Transverse colon (tissue), 4 donors: Measurements from ENCODE around the gene TCEANC. TPM values are rescaled to one million over a fixed set of nuclear protein-coding genes. Genes with fewer than 3 reads are reported as not detected.
"Not testable (repeated sequence)": the region's sequence is repeated elsewhere in the genome, so short reads cannot be mapped to it uniquely, and the experiment has no call there.

ENCODE experiments used
- DNase-seq: peaks from one replicate; pipeline ENCODE4 v3.0.0-alpha.2; 2019
- H3K27ac ChIP-seq, 4 donors: fragments of 200-600 bp; sonication (generic); 2 replicates each; pipeline ENCODE4 v1.5.1; 2016 to 2018; ENCODE audit warnings: inconsistent platforms in 4 of 4
- H3K27me3 ChIP-seq: fragments of 200-600 bp; sonication (generic); 2 replicates; pipeline ENCODE4 v1.5.1; 2017; ENCODE audit warnings: inconsistent platforms
- H3K36me3 ChIP-seq, 4 donors: fragments of 200-600 bp; sonication (generic); 2 replicates each; pipeline ENCODE4 v1.5.1; 2017 to 2019; ENCODE audit warnings: inconsistent platforms in 4 of 4
- H3K4me1 ChIP-seq, 4 donors: fragments of 200-600 bp; sonication (generic); 2 replicates each; pipeline ENCODE4 v1.5.1; 2017 to 2020; ENCODE audit warnings: inconsistent platforms in 4 of 4
- H3K4me3 ChIP-seq, 4 donors: fragments of 200-600 bp; sonication (generic); 1 replicate in 1 of 4; 2 replicates in 3 of 4; pipeline versions ENCODE4 v1.5.1 to v1.6.1; 2017 to 2019; ENCODE audit warnings: inconsistent platforms in 4 of 4
- H3K9me3 ChIP-seq, 2 donors: fragments of 200-600 bp; sonication (generic); 2 replicates each; pipeline ENCODE4 v1.5.1; 2017 to 2019; ENCODE audit warnings: inconsistent platforms in 2 of 2
- EP300 ChIP-seq: sonication (generic); formaldehyde crosslinking; IDR thresholded peaks from one replicate; pipeline ENCODE4 v1.6.1; 2017; ENCODE audit warnings: antibody characterized with exemption, low read depth
- POLR2A ChIP-seq: fragments of 450-650 bp; IDR thresholded peaks from one replicate; pipeline ENCODE4 v1.6.1; 2016; ENCODE audit warnings: antibody characterized with exemption, mild to moderate bottlenecking, moderate library complexity
- POLR2AphosphoS5 ChIP-seq, 3 donors: sonication (generic); formaldehyde crosslinking; IDR thresholded peaks; one replicate each; pipeline ENCODE4 v1.6.1; 2016; ENCODE audit warnings: antibody characterized with exemption in 3 of 3
- WGBS, 2 donors: methylation state at CpG; one replicate each; pipeline ENCODE4 v1.1.5; 2018; ENCODE audit warnings: low coverage in 1 of 2; 5-methylcytosine and 5-hydroxymethylcytosine counted together
- in situ Hi-C, 4 donors: fragments of 200-750 bp; cut with MboI; loops; one replicate each; pipeline versions ENCODE4 v1.15.0 to v1.15.1; 2017; ENCODE audit warnings: low sequenced_read_pairs in 3 of 4, low pct_ligation_motif_present in 1 of 4, low pct_unique_long_range_greater_than_20kb in 1 of 4
- intact Hi-C: fragments of 100-400 bp; cut with DNase I; formaldehyde crosslinking; loops from one replicate; pipeline ENCODE4 v1.15.1; 2023; ENCODE audit warnings: low total_unique reads
- total RNA-seq, 4 donors: library from RNA; depleted of rRNA; stranded (reverse); fragments of >200 nt; gene quantifications; one replicate each; pipeline ENCODE4 v1.1.0, GENCODE V29; 2016
- TF ChIP-seq, protein P1 (sequence below), 5 experiments: fragments of 200-600 bp in 3 of 5; fragments of 450-650 bp in 2 of 5; sonication (generic) in 3 of 5; IDR thresholded peaks; 1 replicate in 2 of 5; 2 replicates in 3 of 5; pipeline ENCODE4 v1.5.1; 2016 to 2017; ENCODE audit warnings: antibody characterized with exemption in 5 of 5, inconsistent platforms in 3 of 5, mild to moderate bottlenecking in 2 of 5, moderate library complexity in 1 of 5

TCEANC gene
- total RNA-seq, 4 donors from 2014 or later = 0.20 to 9.1 (median 3.7) TPM

DNA sequence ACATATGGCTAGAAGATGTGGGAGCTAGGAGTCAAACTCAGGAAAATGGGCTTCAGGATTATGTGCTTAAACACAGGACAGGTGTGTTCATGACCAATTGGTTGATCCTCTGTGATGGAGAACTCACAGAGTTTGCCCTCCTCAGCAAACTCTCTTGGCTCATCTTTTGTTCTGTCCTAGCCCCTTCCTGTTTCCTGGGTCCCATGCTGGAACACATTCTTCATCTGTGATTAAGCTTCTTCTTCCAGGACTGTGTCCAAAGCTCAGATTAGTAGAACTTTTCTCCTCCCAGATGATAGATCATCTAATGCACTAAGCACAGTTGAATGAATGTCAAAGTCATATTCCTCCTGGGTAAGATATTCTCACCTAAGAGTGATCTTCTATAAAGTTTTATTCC is 38.8 kb upstream of the TCEANC start:
- TF ChIP-seq POLR2A (no peak), EP300 (no peak), POLR2AphosphoS5 (IDR thresholded peaks at IDR 0.05) (no peak)
- TF ChIP-seq, protein P1, sequence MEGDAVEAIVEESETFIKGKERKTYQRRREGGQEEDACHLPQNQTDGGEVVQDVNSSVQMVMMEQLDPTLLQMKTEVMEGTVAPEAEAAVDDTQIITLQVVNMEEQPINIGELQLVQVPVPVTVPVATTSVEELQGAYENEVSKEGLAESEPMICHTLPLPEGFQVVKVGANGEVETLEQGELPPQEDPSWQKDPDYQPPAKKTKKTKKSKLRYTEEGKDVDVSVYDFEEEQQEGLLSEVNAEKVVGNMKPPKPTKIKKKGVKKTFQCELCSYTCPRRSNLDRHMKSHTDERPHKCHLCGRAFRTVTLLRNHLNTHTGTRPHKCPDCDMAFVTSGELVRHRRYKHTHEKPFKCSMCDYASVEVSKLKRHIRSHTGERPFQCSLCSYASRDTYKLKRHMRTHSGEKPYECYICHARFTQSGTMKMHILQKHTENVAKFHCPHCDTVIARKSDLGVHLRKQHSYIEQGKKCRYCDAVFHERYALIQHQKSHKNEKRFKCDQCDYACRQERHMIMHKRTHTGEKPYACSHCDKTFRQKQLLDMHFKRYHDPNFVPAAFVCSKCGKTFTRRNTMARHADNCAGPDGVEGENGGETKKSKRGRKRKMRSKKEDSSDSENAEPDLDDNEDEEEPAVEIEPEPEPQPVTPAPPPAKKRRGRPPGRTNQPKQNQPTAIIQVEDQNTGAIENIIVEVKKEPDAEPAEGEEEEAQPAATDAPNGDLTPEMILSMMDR (IDR thresholded peaks at IDR 0.05) = no peak
- Histone ChIP-seq H3K27ac (no peak overlapping the region), H3K36me3 (no peaks in the 10 kb centered on the region), H3K27me3 (no peaks in the 10 kb centered on the region), H3K4me3 (no peak overlapping the region), H3K4me1 (no peaks in the 10 kb centered on the region), H3K9me3 (no peaks in the 10 kb centered on the region)
- intact Hi-C loops = no loop called here
- DNase-seq = no peak
- in situ Hi-C loops = no loop called here

DNA sequence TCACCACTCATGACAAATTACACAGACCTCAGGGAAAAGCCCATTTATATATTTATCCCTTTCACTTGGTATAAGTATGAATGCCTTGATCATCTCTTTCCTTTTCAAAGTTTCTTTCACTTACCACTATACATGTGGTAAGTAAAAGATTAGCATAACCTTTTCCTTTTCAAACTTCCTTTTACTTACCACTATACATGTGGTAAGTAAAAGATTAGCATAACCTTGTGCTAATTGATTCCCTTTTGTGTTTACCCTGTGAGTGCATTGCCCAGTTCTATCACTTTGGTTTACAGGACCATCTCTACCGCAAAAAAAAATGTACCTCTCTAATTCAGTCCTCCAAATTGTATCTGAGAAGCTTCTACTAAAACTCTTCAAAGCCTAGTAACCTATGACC is 32.7 kb upstream of the TCEANC start:
- TF ChIP-seq POLR2A = no peak
- TF ChIP-seq, protein P1 (IDR thresholded peaks at IDR 0.05) = no peak
- TF ChIP-seq EP300 = no peak
- TF ChIP-seq POLR2AphosphoS5 (IDR thresholded peaks at IDR 0.05) = no peak
- Histone ChIP-seq H3K27ac (no peak overlapping the region), H3K27me3 (no peaks in the 10 kb centered on the region), H3K4me1 (no peaks in the 10 kb centered on the region), H3K9me3 (no peaks in the 10 kb centered on the region), H3K36me3 (no peaks in the 10 kb centered on the region), H3K4me3 (no peak overlapping the region)
- DNase-seq = no peak
- 42 to 43% methylated on average over 1 of the region's 1 CpG for WGBS, 2 donors
- intact Hi-C loops (no loop called here), in situ Hi-C loops (no loop called here)

DNA sequence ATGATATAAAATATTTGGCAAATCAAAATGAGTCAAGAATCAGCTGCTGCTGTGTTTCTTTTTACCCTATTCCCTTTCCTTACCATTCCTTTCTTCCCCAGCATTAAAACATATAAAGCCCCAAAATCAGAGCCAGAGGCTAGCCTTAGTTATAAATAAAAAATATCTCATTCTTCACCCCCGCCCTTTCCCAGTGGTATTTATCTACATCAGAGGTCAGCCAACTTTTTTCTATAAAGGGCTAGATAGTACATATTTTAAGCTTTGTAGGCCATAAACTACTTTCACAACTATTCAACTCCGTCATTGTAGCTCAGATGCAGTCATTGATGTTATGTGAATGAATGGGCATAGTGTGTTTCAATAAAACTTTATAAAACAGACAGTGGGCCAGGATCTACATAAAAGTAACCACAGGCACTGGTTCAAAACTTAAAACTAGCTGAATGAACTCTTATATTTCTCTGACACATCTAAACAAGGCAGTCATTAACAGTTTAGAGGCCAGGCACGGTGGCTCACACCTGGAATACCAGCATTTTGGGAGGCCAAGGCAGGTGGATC is 30.5 kb upstream of the TCEANC start:
- WGBS, 2 donors = 67% methylated on average over 3 of the region's 3 CpGs; no CpG with 5 or more reads in 1 of the 2 donors

GRCh38 chrX:13627306-13627705 is 25.6 kb upstream of the TCEANC start:
- Histone ChIP-seq H3K9me3 (no peaks in the 10 kb centered on the region), H3K27ac (no peak overlapping the region), H3K4me3 (no peak overlapping the region), H3K27me3 (no peaks in the 10 kb centered on the region), H3K36me3 (no peaks in the 10 kb centered on the region), H3K4me1 (no peaks in the 10 kb centered on the region)
- intact Hi-C loops (no loop called here), in situ Hi-C loops (loop anchor here in 1 of 4 donors (25.0 kb wide), 1 partner anchor 115 kb away; no protein-coding TSS in a partner anchor)
- TF ChIP-seq, protein P1 (IDR thresholded peaks at IDR 0.05) = no peak
- WGBS, 2 donors = 93% methylated on average over 8 of the region's 8 CpGs; no CpG with 5 or more reads in 1 of the 2 donors
- DNase-seq = no peak

More for the DNA sequence above, 30.5 kb upstream of the TCEANC start:
- intact Hi-C loops = no loop called here
- Histone ChIP-seq H3K36me3 (no peaks in the 10 kb centered on the region), H3K4me3 (no peak overlapping the region), H3K27me3 (no peaks in the 10 kb centered on the region), H3K4me1 (no peaks in the 10 kb centered on the region), H3K9me3 (no peaks in the 10 kb centered on the region), H3K27ac (no peak overlapping the region)
- in situ Hi-C loops = no loop called here
- no peak for TF ChIP-seq POLR2AphosphoS5 (IDR thresholded peaks at IDR 0.05)
- no peak for DNase-seq

GRCh38 chrX:13637224-13637623 is 15.7 kb upstream of the TCEANC start:
- H3K36me3 ChIP-seq, intact Hi-C loops, DNase-seq, H3K4me1 ChIP-seq, H3K27me3 ChIP-seq, H3K27ac ChIP-seq, H3K9me3 ChIP-seq, H3K4me3 ChIP-seq: not testable (repeated sequence)
- WGBS, 2 donors = 88 to 100% methylated on average over 1 to 9 of the region's 9 CpGs
- in situ Hi-C loops = loop anchor here in 3 of 4 donors (10.0 to 25.0 kb wide), 2 partner anchors 122 to 125 kb away; no protein-coding TSS in a partner anchor
